ENCODE results near the gene NUAK1. TPM values are rescaled to one million over a fixed set of nuclear protein-coding genes. Genes with fewer than 3 reads are reported as not detected.

The NUAK1 gene
- total RNA-seq, 1 experiment from 2014 or later = 7.4 TPM

- no peaks in the 10 kb centered on the region for H3K27me3 ChIP-seq (ENCODE audit: insufficient read depth, low read length)
- CTCF ChIA-PET = no interaction called here
- intact Hi-C loops (cut with micrococcal nuclease) = no loop called here
Measured at GRCh38 chr12:106020736-106021135, 118.0 kb downstream of the NUAK1 start.

More at GRCh38 chr12:106020736-106021135, 118.0 kb downstream of the NUAK1 start:
- no peak for TF ChIP-seq EGR1 (IDR thresholded peaks at IDR 0.05; ENCODE audit: low read depth)
- TF ChIP-seq ELF1 (IDR thresholded peaks at IDR 0.05; ENCODE audit: borderline replicate concordance, low read depth) = no peak
- no peak for TF ChIP-seq MAX (IDR thresholded peaks at IDR 0.05)
- TF ChIP-seq POLR2AphosphoS5 (IDR thresholded peaks at IDR 0.05; ENCODE audit: low read depth, low read length) = no peak
- TF ChIP-seq REST (IDR thresholded peaks at IDR 0.05; ENCODE audit: low read depth) = no peak
- TF ChIP-seq EZH2 (IDR thresholded peaks at IDR 0.05) = no peak
- TF ChIP-seq RAD21 (IDR thresholded peaks at IDR 0.05; ENCODE audit: low read depth) = no peak
- TF ChIP-seq, protein P1, sequence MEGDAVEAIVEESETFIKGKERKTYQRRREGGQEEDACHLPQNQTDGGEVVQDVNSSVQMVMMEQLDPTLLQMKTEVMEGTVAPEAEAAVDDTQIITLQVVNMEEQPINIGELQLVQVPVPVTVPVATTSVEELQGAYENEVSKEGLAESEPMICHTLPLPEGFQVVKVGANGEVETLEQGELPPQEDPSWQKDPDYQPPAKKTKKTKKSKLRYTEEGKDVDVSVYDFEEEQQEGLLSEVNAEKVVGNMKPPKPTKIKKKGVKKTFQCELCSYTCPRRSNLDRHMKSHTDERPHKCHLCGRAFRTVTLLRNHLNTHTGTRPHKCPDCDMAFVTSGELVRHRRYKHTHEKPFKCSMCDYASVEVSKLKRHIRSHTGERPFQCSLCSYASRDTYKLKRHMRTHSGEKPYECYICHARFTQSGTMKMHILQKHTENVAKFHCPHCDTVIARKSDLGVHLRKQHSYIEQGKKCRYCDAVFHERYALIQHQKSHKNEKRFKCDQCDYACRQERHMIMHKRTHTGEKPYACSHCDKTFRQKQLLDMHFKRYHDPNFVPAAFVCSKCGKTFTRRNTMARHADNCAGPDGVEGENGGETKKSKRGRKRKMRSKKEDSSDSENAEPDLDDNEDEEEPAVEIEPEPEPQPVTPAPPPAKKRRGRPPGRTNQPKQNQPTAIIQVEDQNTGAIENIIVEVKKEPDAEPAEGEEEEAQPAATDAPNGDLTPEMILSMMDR (IDR thresholded peaks at IDR 0.05 in 2 of 3, conservative IDR thresholded peaks at IDR 0.05 in 1 of 3; ENCODE audit: borderline replicate concordance in 1 of 3, insufficient read depth in 1 of 3, low read depth in 2 of 3, low read length in 2 of 3) = no peak
- TF ChIP-seq, protein P2, sequence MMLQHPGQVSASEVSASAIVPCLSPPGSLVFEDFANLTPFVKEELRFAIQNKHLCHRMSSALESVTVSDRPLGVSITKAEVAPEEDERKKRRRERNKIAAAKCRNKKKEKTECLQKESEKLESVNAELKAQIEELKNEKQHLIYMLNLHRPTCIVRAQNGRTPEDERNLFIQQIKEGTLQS (IDR thresholded peaks at IDR 0.05) = no peak
- TF ChIP-seq POLR2A (IDR thresholded peaks at IDR 0.05; ENCODE audit: borderline replicate concordance, extremely low read depth, insufficient read depth, insufficient read length) = no peak
- TF ChIP-seq ZFX (IDR thresholded peaks at IDR 0.05) = no peak
- TF ChIP-seq FOSL1 (IDR thresholded peaks at IDR 0.05; ENCODE audit: low read depth) = no peak
- no peak for TF ChIP-seq YY1 (IDR thresholded peaks at IDR 0.05; ENCODE audit: extremely low read depth, insufficient replicate concordance, low read depth, low read length)
- H3K4me3 ChIP-seq (replicated peaks in 1 of 2; ENCODE audit: low read depth in 1 of 2, low read length in 2 of 2) = no peak overlapping the region
- no peak overlapping the region for H2AFZ ChIP-seq (ENCODE audit: low read depth, low read length, poor library complexity, severe bottlenecking)
- ChIA-PET POLR2A (no interaction called here), RAD21 (ENCODE audit: low non-redundant PET in 1 of 2, low total read pairs in 2 of 2, uncharacterized antibody in 2 of 2, unreplicated experiment in 2 of 2) (no interaction called here)
- H3K9me3 ChIP-seq (ENCODE audit: control insufficient read depth in 1 of 2, insufficient read depth in 1 of 2, low read depth in 1 of 2, low read length in 2 of 2) = no peaks in the 10 kb centered on the region; a peak in 1 of 4 replicates
- no peak overlapping the region for H3K27ac ChIP-seq (ENCODE audit: low read depth, low read length)
- no peaks in the 10 kb centered on the region for H3K9me2 ChIP-seq (ENCODE audit: insufficient read depth)
- ATAC-seq (no peak), DNase-seq (ENCODE audit: low read depth, low spot score) (no peak)
- H3K4me1 ChIP-seq (ENCODE audit: control insufficient read depth in 1 of 2, insufficient read depth in 2 of 2, low read length in 2 of 2) = no peaks in the 10 kb centered on the region
- no peak overlapping the region for H3K4me2 ChIP-seq (ENCODE audit: low read length)
- H3K79me2 ChIP-seq (ENCODE audit: insufficient read depth, low read length) = no peaks in the 10 kb centered on the region
- H3K9ac ChIP-seq (ENCODE audit: low read length) = no peak overlapping the region
- no peaks in the 10 kb centered on the region for H3K36me3 ChIP-seq (ENCODE audit: control insufficient read depth in 1 of 2, insufficient read depth in 2 of 2, low read length in 2 of 2)
- no peaks in the 10 kb centered on the region for H4K20me1 ChIP-seq (ENCODE audit: insufficient read depth)
- no TSS peak for BruUV-seq (replicated peaks)

Measured in HCT116 (cell line).